ENCODE results near the gene ANAPC2. TPM values are rescaled to one million over a fixed set of nuclear protein-coding genes. Genes with fewer than 3 reads are reported as not detected.

The ANAPC2 gene
- total RNA-seq, 1 experiment from 2014 or later: 49.4 TPM

- Mint-ChIP-seq H3K27me3 (ENCODE audit: unreplicated experiment) (peaks cover 49% of the 10 kb centered on the region), H3K36me3 (ENCODE audit: insufficient read depth, unreplicated experiment) (peaks cover 6% of the 10 kb centered on the region), H3K4me3 (ENCODE audit: low read depth, unreplicated experiment) (no peak overlapping the region), H3K9me3 (ENCODE audit: low read depth, unreplicated experiment) (peaks cover 2% of the 10 kb centered on the region), H3K27ac (ENCODE audit: unreplicated experiment) (no peak overlapping the region), H3K4me1 (ENCODE audit: low read depth, unreplicated experiment) (no peaks in the 10 kb centered on the region)
- CTCF ChIA-PET: no interaction called here
- intact Hi-C loops (cut with micrococcal nuclease; ENCODE audit: unreplicated experiment): no loop called here
- no peak for TF ChIP-seq CTCF (IDR thresholded peaks at IDR 0.05; ENCODE audit: unreplicated experiment)
- no peak for DNase-seq
- no TSS peak for BruUV-seq (replicated peaks)
Observed at GRCh38 chr9:137147793-137148160, 40.6 kb downstream of the ANAPC2 start.

- no peaks in the 10 kb centered on the region for H3K4me1 Mint-ChIP-seq (ENCODE audit: low read depth, unreplicated experiment)
- peaks cover 6% of the 10 kb centered on the region for H3K36me3 Mint-ChIP-seq (ENCODE audit: insufficient read depth, unreplicated experiment)
- CTCF ChIA-PET: interaction anchor here (0.5 kb wide), 1 partner anchor 52 kb away, joined by 4 read pairs; no protein-coding TSS in a partner anchor
- intact Hi-C loops (cut with micrococcal nuclease; ENCODE audit: unreplicated experiment): no loop called here
- H3K4me3 Mint-ChIP-seq (ENCODE audit: low read depth, unreplicated experiment): no peak overlapping the region
- DNase-seq: no peak
- peaks cover 2% of the 10 kb centered on the region for H3K9me3 Mint-ChIP-seq (ENCODE audit: low read depth, unreplicated experiment)
- peaks cover 54% of the 10 kb centered on the region for H3K27me3 Mint-ChIP-seq (ENCODE audit: unreplicated experiment)
- no peak for TF ChIP-seq CTCF (IDR thresholded peaks at IDR 0.05; ENCODE audit: unreplicated experiment)
- H3K27ac Mint-ChIP-seq (ENCODE audit: unreplicated experiment): no peak overlapping the region
- BruUV-seq (replicated peaks): no TSS peak
Observed at GRCh38 chr9:137147091-137147792, 41.1 kb downstream of the ANAPC2 start.

- CTCF ChIA-PET: no interaction called here
- Mint-ChIP-seq H3K36me3 (ENCODE audit: insufficient read depth, unreplicated experiment) (peaks cover 6% of the 10 kb centered on the region), H3K27me3 (ENCODE audit: unreplicated experiment) (peaks cover 61% of the 10 kb centered on the region), H3K9me3 (ENCODE audit: low read depth, unreplicated experiment) (peaks cover 2% of the 10 kb centered on the region), H3K4me1 (ENCODE audit: low read depth, unreplicated experiment) (no peaks in the 10 kb centered on the region), H3K27ac (ENCODE audit: unreplicated experiment) (no peak overlapping the region), H3K4me3 (ENCODE audit: low read depth, unreplicated experiment) (no peak overlapping the region)
- no TSS peak for BruUV-seq (replicated peaks)
- no peak for DNase-seq
- intact Hi-C loops (cut with micrococcal nuclease; ENCODE audit: unreplicated experiment): no loop called here
- TF ChIP-seq CTCF (IDR thresholded peaks at IDR 0.05; ENCODE audit: unreplicated experiment): no peak
Observed at GRCh38 chr9:137146527-137146918, 41.8 kb downstream of the ANAPC2 start.

- Mint-ChIP-seq H3K36me3 (ENCODE audit: insufficient read depth, unreplicated experiment) (peaks cover 2% of the 10 kb centered on the region), H3K27ac (ENCODE audit: unreplicated experiment) (no peak overlapping the region), H3K4me1 (ENCODE audit: low read depth, unreplicated experiment) (no peaks in the 10 kb centered on the region), H3K27me3 (ENCODE audit: unreplicated experiment) (peaks cover 66% of the 10 kb centered on the region), H3K4me3 (ENCODE audit: low read depth, unreplicated experiment) (no peak overlapping the region), H3K9me3 (ENCODE audit: low read depth, unreplicated experiment) (peaks cover 2% of the 10 kb centered on the region)
- TF ChIP-seq CTCF (IDR thresholded peaks at IDR 0.05; ENCODE audit: unreplicated experiment): no peak
- intact Hi-C loops (cut with micrococcal nuclease; ENCODE audit: unreplicated experiment): no loop called here
- BruUV-seq (replicated peaks): no TSS peak
- DNase-seq: no peak
- CTCF ChIA-PET: interaction anchor here (0.7 kb wide), 1 partner anchor 86 kb away, joined by 3 read pairs; no protein-coding TSS in a partner anchor
Observed at GRCh38 chr9:137145731-137146526, 42.4 kb downstream of the ANAPC2 start.

Measured in Calu3 (cell line).